Dermis microvascular lymphatic vessel endothelial cell (primary cell): Measurements from ENCODE around the gene FLG. TPM values are rescaled to one million over a fixed set of nuclear protein-coding genes. Genes with fewer than 3 reads are reported as not detected.
"Not testable (repeated sequence)": the region's sequence is repeated elsewhere in the genome, so short reads cannot be mapped to it uniquely, and the experiment has no call there.

Experiments used
- DNase-seq, 2 donors: peaks; one replicate each; pipeline versions ENCODE4 v3.0.0 to v3.0.0-alpha.2; 2010; ENCODE audit warnings: low read depth in 2 of 2
- total RNA-seq: library from RNA; depleted of rRNA; stranded (reverse); fragments of >200 nt; gene quantifications from 2 replicates; pipeline ENCODE4 v1.2.1, GENCODE V29; 2014

Gene FLG
- total RNA-seq, 1 donor from 2014 or later: not detected

- DNase-seq: not testable (repeated sequence)
These were observed 21.7 kb downstream of the FLG start for GRCh38 chr1:152303139-152303872.

GRCh38 chr1:152256394-152256793, 68.6 kb downstream of the FLG start:
- not testable (repeated sequence) for DNase-seq

Other genes starting within 250 kb of the FLG start
- not detected in 2 replicates for gene TCHHL1, start 236.2 kb downstream of the FLG start, total RNA-seq
- gene TCHH, start 209.8 kb downstream of the FLG start, total RNA-seq: under 0.01 TPM in 2 replicates
- not detected in 2 replicates for gene RPTN, start 166.0 kb downstream of the FLG start, total RNA-seq
- not detected in 2 replicates for gene HRNR, start 101.0 kb downstream of the FLG start, total RNA-seq
- gene FLG2, start 34.8 kb upstream of the FLG start, total RNA-seq: not detected in 2 replicates
- gene CRNN, start 89.0 kb upstream of the FLG start, total RNA-seq: not detected in 2 replicates
- not detected in 2 replicates for gene LCE5A, start 185.6 kb upstream of the FLG start, total RNA-seq
- gene CRCT1, start 189.2 kb upstream of the FLG start, total RNA-seq: not detected in 2 replicates
- not detected in 2 replicates for gene LCE3E, start 241.5 kb upstream of the FLG start, total RNA-seq